HCT116 (cell line): Measurements from ENCODE around the gene CENPP.

ENCODE experiments used
- EZH2 ChIP-seq: fragments of 200-600 bp; sonication (generic); IDR thresholded peaks from 2 replicates; pipeline ENCODE4 v1.6.1; 2017; ENCODE audit warnings: antibody characterized with exemption, mixed run types
- POLR2A ChIP-seq: IDR thresholded peaks from 2 replicates; pipeline ENCODE4 v1.7.0; 2011; ENCODE audit warnings: borderline replicate concordance; ENCODE audit not compliant: insufficient read depth, insufficient read length; ENCODE audit errors: extremely low read depth
- YY1 ChIP-seq: IDR thresholded peaks from 2 replicates; pipeline ENCODE4 v1.6.1; 2011; ENCODE audit warnings: low read length, low read depth, moderate library complexity, mild to moderate bottlenecking; ENCODE audit not compliant: insufficient replicate concordance; ENCODE audit errors: extremely low read depth

GRCh38 chr9:92564504-92564903 lies 238.8 kb downstream of the CENPP start:
- TF ChIP-seq POLR2A (no peak), EZH2 (no peak), YY1 (no peak)
